ENCODE results near the gene NOS1. TPM values are rescaled to one million over a fixed set of nuclear protein-coding genes. Genes with fewer than 3 reads are reported as not detected.

NOS1 gene
- polyA plus RNA-seq, 3 donors, result 0.68 to 0.86 (median 0.71) TPM

GRCh38 chr12:117333331-117333881 is 28.0 kb downstream of the NOS1 start:
- DNase-seq (ENCODE audit: low read depth in 3 of 3, low spot score in 2 of 3), result no peak

GRCh38 chr12:117331691-117332090 is 29.7 kb downstream of the NOS1 start:
- DNase-seq (ENCODE audit: low read depth in 3 of 3, low spot score in 2 of 3), result no peak

DNA sequence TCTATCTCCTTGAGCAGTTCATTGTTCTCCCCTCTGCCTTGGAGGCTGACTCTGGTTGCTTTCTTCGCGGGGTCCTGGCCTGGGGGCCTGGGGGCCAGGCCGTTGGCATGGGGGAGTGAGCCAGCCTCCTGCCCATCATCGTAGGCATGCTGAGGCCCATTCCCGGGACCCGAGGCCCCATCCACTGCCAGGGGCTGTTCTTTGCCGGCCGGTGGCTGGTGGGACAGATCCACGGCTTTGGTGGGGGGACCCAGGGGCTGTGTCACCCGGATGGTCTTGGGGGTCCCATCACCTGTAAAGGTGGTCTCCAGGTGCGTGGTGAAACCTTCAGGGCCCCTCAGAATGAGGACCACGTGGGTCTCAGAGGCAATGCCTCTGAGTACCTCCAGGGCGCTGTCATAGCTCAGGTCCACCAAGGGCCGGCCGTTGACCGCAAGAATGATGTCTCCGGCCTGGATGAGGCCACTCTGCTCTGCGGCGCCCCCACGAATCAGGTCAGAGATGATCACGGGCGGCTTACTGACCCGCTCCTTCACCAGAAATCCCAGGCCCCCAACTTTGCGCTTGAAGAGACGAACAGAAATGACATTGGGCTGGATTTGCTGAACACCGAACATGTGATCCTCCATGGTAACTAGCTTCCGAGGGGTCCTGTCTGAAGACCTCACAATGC is 30.8 kb downstream of the NOS1 start:
- DNase-seq (ENCODE audit: low read depth in 3 of 3, low spot score in 2 of 3), result no peak

DNA sequence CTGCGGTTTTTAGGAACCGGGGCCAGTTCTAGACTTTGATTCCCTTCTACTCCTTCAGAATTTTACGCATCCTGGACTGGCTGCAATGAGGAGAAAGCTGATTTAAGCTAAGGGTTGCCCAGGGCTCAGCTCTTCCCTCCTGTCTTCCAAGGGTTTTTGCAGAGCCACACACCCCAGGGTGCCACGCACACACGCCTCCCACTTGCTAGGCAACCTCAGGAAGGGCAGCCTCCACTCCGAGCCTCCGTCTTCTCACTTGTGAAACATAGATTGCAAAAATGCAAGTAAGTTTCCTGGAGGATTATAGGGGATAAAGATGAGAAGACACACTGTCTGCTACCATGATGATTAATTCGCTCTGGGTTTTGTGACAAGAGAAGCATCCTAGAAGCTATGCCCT is 31.7 kb downstream of the NOS1 start:
- no peak for DNase-seq (ENCODE audit: low read depth in 3 of 3, low spot score in 2 of 3)

DNA sequence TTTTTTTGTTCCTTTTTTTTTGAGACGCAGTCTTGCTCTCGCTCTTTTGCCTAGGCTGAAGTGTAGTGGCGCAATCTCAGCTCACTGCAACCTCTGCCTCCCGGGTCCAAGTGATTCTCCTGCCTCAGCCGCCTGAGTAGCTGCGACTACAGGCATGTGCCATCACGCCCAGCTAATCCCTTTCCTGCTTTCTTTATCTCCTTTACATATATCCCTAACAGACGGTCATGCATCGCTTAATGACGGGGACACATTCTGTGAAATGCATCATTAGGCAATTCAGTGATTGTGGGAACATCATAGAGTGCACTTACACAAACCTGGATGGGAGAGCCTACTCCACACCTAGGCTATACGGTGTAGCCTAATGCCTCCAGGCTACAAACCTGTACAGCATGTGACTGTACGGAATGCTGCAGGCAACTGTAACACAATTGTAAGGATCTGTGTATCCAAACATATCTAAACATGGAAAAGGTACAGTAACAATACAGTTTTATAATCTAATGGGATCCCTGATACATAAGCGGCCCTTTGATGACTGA is 32.8 kb downstream of the NOS1 start:
- DNase-seq (ENCODE audit: low read depth in 3 of 3, low spot score in 2 of 3), result no peak

DNA sequence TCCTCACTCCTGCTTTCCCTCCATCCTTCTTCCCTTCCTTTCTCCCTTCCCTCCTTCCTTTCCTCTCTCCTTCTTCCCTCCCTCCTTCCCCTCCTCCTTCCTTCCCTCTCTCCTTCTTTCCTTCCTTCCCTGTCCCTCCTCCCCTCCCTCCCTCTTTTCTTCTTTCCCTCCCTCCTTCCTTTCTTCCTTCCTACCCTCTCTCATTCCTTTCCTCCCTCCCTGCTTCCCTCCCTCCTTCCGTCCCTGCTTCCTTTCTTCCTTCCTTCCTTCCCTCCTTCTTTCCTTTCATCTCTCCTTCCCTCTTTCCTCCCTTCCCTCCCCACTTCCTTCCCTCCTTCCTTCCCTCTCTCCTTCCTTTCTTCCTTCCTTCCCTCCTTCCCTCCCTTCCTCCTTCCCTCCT is 39.0 kb downstream of the NOS1 start:
- no peak for DNase-seq (ENCODE audit: low read depth in 3 of 3, low spot score in 2 of 3)

- DNase-seq (ENCODE audit: low read depth in 3 of 3, low spot score in 2 of 3), result no peak
Observed at GRCh38 chr12:117321572-117321971, 39.9 kb downstream of the NOS1 start.

DNA sequence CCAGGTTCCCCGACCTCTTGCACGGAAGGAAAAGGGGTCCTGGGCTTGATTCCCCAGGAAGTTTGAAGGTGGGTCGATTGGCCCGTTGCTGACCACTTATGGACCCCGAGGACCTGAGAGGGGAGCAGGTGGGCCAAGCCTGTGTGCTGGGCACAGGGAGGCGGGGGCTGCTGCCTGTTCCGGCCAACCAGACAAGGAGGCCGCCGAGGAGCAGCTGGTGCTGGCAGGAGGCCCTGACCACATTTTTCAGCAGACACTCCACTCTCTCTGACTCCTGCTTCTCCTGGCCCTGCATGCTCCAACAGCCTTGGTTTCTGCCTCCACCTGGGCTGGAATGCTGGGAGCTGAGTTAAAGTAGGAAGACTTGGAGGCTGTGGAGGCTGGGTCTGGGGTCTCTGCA is 42.8 kb downstream of the NOS1 start:
- no peak for DNase-seq (ENCODE audit: low read depth in 3 of 3, low spot score in 2 of 3)

- no peak for DNase-seq (ENCODE audit: low read depth in 3 of 3, low spot score in 2 of 3)
Observed at GRCh38 chr12:117316336-117316735, 45.1 kb downstream of the NOS1 start.

- no peak for DNase-seq (ENCODE audit: low read depth in 3 of 3, low spot score in 2 of 3)
Observed at GRCh38 chr12:117313926-117314325, 47.5 kb downstream of the NOS1 start.

DNA sequence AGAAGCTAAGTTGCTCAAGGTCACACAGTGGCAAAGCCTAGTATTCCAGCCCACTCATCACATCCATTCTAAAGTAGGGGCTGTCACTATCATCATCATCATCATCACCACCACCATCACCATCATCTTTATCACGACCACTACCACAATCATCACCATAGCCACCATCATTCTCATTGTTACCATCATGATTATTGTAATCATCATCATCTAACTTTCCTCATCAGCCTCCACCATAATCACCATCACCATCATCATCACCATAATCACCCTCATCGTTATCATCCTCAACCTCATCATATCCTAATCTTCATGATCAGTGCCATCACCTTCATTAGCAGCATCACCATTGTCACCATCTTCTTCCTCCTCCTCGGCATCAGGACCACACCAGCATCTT is 48.7 kb downstream of the NOS1 start:
- DNase-seq (ENCODE audit: low read depth in 3 of 3, low spot score in 2 of 3), result no peak

GRCh38 chr12:117309276-117309925 is 52.0 kb downstream of the NOS1 start:
- DNase-seq (ENCODE audit: low read depth in 3 of 3, low spot score in 2 of 3), result no peak

DNA sequence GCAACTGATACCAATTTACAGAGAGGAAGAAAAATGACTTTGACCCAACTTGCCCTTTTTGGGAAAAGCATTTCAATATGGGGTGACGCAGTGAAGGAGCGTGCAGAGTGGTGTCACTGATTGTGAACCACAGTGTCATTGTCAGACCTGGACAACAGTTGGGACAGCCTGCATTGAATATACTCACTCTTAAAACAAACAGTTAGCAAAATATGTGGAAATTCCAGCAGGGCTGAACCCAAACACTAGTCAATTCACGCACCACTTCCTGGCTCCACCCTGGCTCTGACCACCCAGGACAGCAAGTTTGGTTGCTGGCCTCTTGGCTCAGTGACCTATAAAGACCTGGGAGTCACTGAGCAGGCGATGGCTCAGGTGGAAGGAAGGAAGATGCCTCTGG is 61.3 kb downstream of the NOS1 start:
- DNase-seq (ENCODE audit: low read depth in 3 of 3, low spot score in 2 of 3), result no peak

DNA sequence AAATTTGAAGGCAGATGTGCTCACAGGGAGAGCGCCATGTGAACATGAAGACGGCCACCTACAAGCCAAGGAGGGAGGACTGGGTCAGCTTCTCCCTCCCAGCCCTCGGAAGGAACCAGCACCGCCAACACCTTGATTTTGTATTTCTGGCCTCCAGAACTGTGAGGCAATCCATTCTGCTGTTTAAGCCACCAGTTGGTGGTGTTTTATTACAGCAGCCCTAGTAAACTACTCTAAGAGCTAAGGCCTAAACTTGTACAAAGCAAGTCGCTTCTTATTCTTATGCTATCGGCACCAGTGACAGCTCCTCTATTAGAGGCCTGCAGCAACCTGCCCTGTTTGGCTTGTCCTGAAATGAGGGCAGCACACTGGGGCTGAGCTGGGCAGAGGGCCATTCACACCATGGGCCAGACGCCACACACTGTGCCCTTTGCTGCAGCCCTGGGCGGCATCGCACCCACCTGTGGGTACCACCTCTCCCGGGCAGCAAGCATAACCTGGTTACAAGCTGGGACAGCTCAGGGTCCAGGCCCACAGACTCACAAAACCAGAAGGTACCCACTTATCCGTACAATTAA is 62.7 kb downstream of the NOS1 start:
- no peak for DNase-seq (ENCODE audit: low read depth in 3 of 3, low spot score in 2 of 3)

- no peak for DNase-seq (ENCODE audit: low read depth in 3 of 3, low spot score in 2 of 3)
Observed at GRCh38 chr12:117298191-117298590, 63.2 kb downstream of the NOS1 start.

DNA sequence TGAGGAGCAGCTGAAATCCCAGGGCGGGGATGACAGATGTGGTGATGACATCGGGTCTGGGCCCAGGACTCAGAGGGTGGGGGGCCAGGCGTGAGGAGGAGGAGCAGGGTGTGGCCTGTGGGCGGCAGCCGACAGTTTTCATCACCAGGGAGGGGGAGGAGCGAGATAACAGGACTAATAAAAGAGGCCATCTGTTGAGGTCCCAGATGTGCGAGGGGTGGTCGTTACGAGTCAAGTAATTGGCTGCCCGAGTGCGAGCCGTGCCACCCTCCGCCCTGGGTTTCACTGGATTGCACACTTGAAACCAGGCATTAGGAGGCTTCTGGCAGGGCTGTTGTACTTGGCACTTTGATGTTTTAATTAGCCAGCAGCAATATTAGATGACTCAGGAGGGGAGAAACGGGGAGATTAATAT is 67.2 kb downstream of the NOS1 start:
- DNase-seq (ENCODE audit: low read depth in 3 of 3, low spot score in 2 of 3), result no peak

GRCh38 chr12:117293510-117293909 is 67.9 kb downstream of the NOS1 start:
- DNase-seq (ENCODE audit: low read depth in 3 of 3, low spot score in 2 of 3), result no peak

- no peak for DNase-seq (ENCODE audit: low read depth in 3 of 3, low spot score in 2 of 3)
Observed at GRCh38 chr12:117292688-117293087, 68.7 kb downstream of the NOS1 start.

- DNase-seq (ENCODE audit: low read depth in 3 of 3, low spot score in 2 of 3), result no peak
Observed at GRCh38 chr12:117284140-117284539, 77.3 kb downstream of the NOS1 start.

GRCh38 chr12:117282490-117282889 is 78.9 kb downstream of the NOS1 start:
- no peak for DNase-seq (ENCODE audit: low read depth in 3 of 3, low spot score in 2 of 3)

- DNase-seq (ENCODE audit: low read depth in 3 of 3, low spot score in 2 of 3), result no peak
Observed at GRCh38 chr12:117280019-117280680, 81.3 kb downstream of the NOS1 start.

Data from right renal cortex interstitium (tissue), 3 donors.